H1 (cell line): ENCODE data around the gene IFI30. TPM values are rescaled to one million over a fixed set of nuclear protein-coding genes. Genes with fewer than 3 reads are reported as not detected.

Source experiments
- CTCF ChIA-PET: fragments of 300-600 bp; sonication (Branson Sonifier 250); formaldehyde crosslinking; loops from one replicate; lab custom pipeline; 2021; ENCODE audit not compliant: partially characterized antibody; lab: Charles Lee
- POLR2A ChIA-PET: fragments of 300-600 bp; sonication (Branson Sonifier 250); formaldehyde crosslinking; loops from one replicate; lab custom pipeline; 2021; ENCODE audit warnings: inconsistent platforms; ENCODE audit not compliant: partially characterized antibody; lab: Charles Lee
- DNase-seq, 2 experiments: peaks; one replicate each; pipeline versions ENCODE4 v3.0.0 to v3.0.0-alpha.2; 2010 to 2022; ENCODE audit warnings: low spot score in 2 of 2, low read depth in 1 of 2, mixed read lengths in 1 of 2
- FAIRE-seq: peaks from 2 replicates; lab custom pipeline; 2011; peaks lifted over from hg19 to GRCh38; lab: Jason Lieb, UNC
- H2AFZ ChIP-seq: 2 replicates; pipeline ENCODE4 v1.8.1; 2012; ENCODE audit warnings: low read length, inconsistent platforms
- H2AK5ac ChIP-seq: 2 replicates; pipeline ENCODE4 v1.6.1; 2013; ENCODE audit warnings: low read depth, low read length
- H2BK120ac ChIP-seq: replicated peaks from 2 replicates; pipeline ENCODE3; 2013; ENCODE audit warnings: low read depth, low read length, inconsistent platforms
- H2BK12ac ChIP-seq: 2 replicates; pipeline ENCODE4 v1.6.1; 2013; ENCODE audit warnings: low read depth, low read length
- H2BK15ac ChIP-seq: 2 replicates; pipeline ENCODE4 v1.6.1; 2013; ENCODE audit warnings: low read length
- H2BK20ac ChIP-seq: 2 replicates; pipeline ENCODE4 v1.6.1; 2013; ENCODE audit warnings: low read length
- H2BK5ac ChIP-seq: 2 replicates; pipeline ENCODE4 v1.6.1; 2013; ENCODE audit warnings: low read depth, low read length
- H3K14ac ChIP-seq: 2 replicates; pipeline ENCODE4 v1.6.1; 2013; ENCODE audit warnings: inconsistent platforms; ENCODE audit not compliant: insufficient read length
- H3K18ac ChIP-seq: 2 replicates; pipeline ENCODE4 v1.6.1; 2013; ENCODE audit warnings: low read length; ENCODE audit errors: extremely low read depth
- H3K23ac ChIP-seq: 2 replicates; pipeline ENCODE4 v1.6.1; 2013; ENCODE audit warnings: inconsistent platforms; ENCODE audit not compliant: insufficient read length
- H3K23me2 ChIP-seq: 2 replicates; pipeline ENCODE4 v1.6.1; 2013; ENCODE audit warnings: low read depth, low read length
- H3K27ac ChIP-seq: 2 replicates; pipeline ENCODE4 v1.6.1; 2011; ENCODE audit warnings: low read depth, low read length, inconsistent platforms
- H3K27me3 ChIP-seq, 4 experiments: replicated peaks in 1 of 4; 1 replicate in 1 of 4; 2 replicates in 3 of 4; pipeline versions ENCODE4 v1.6.1 to v1.8.1; 2011 to 2013; ENCODE audit warnings: low read length in 3 of 4, mild to moderate bottlenecking in 3 of 4, inconsistent platforms in 2 of 4, mixed read lengths in 2 of 4, moderate library complexity in 1 of 4; ENCODE audit not compliant: control insufficient read depth in 3 of 4, insufficient read depth in 3 of 4; ENCODE audit errors: extremely low read depth in 1 of 4
- H3K36me3 ChIP-seq, 4 experiments: 2 replicates each; pipeline versions ENCODE4 v1.6.1 to v1.8.1; 2011 to 2013; ENCODE audit warnings: mild to moderate bottlenecking in 4 of 4, low read length in 3 of 4, moderate library complexity in 2 of 4, control low read depth in 1 of 4, inconsistent platforms in 1 of 4; ENCODE audit not compliant: insufficient read depth in 4 of 4, control insufficient read depth in 2 of 4
- H3K4ac ChIP-seq: replicated peaks from 2 replicates; pipeline ENCODE3; 2013; ENCODE audit warnings: low read length, low read depth, mixed read lengths, inconsistent platforms; ENCODE audit not compliant: insufficient read length
- H3K4me1 ChIP-seq, 4 experiments: replicated peaks in 1 of 4; 1 replicate in 1 of 4; 2 replicates in 3 of 4; pipeline versions ENCODE4 v1.6.1 to v1.8.1; 2011 to 2013; ENCODE audit warnings: low read length in 3 of 4, inconsistent platforms in 2 of 4, mixed read lengths in 1 of 4; ENCODE audit not compliant: insufficient read depth in 4 of 4, control insufficient read depth in 3 of 4
- H3K4me2 ChIP-seq, 2 experiments: 2 replicates each; pipeline versions ENCODE4 v1.6.1 to v1.8.1; 2011 to 2013; ENCODE audit warnings: low read depth in 2 of 2, low read length in 2 of 2, control low read depth in 1 of 2, inconsistent platforms in 1 of 2, mild to moderate bottlenecking in 1 of 2; ENCODE audit not compliant: insufficient read depth in 1 of 2
- H3K4me3 ChIP-seq, 4 experiments: fragments of 200-600, 300-600 bp in 1 of 4; sonication (generic), shearing (Covaris generic), sonication (Bioruptor Twin) in 1 of 4; 2 replicates each; pipeline versions ENCODE4 v1.5.1 to v1.8.1; 2011 to 2016; ENCODE audit warnings: low read length in 4 of 4, low read depth in 3 of 4, control low read depth in 2 of 4, inconsistent platforms in 2 of 4, mild to moderate bottlenecking in 2 of 4, mixed read lengths in 1 of 4, moderate library complexity in 1 of 4; ENCODE audit not compliant: insufficient read depth in 2 of 4; ENCODE audit errors: extremely low read depth in 1 of 4
- H3K56ac ChIP-seq: replicated peaks from 2 replicates; pipeline ENCODE3; 2013; ENCODE audit warnings: low read depth, mild to moderate bottlenecking, mixed read lengths, low read length, inconsistent platforms; ENCODE audit not compliant: insufficient read length
- H3K79me1 ChIP-seq: 2 replicates; pipeline ENCODE4 v1.6.1; 2013; ENCODE audit warnings: low read depth, low read length, control low read depth
- H3K79me2 ChIP-seq, 2 experiments: 2 replicates each; pipeline versions ENCODE4 v1.6.1 to v1.8.1; 2012 to 2013; ENCODE audit warnings: low read length in 2 of 2, mild to moderate bottlenecking in 2 of 2, inconsistent platforms in 1 of 2; ENCODE audit not compliant: insufficient read depth in 2 of 2, control insufficient read depth in 1 of 2
- H3K9ac ChIP-seq, 4 experiments: replicated peaks in 1 of 4; 1 replicate in 1 of 4; 2 replicates in 3 of 4; pipeline versions ENCODE4 v1.6.1 to v1.8.1; 2011 to 2013; ENCODE audit warnings: low read depth in 3 of 4, low read length in 3 of 4, control low read depth in 2 of 4, mild to moderate bottlenecking in 2 of 4, moderate library complexity in 2 of 4, inconsistent platforms in 1 of 4; ENCODE audit errors: extremely low read depth in 1 of 4
- H3K9me3 ChIP-seq, 2 experiments: 2 replicates each; pipeline versions ENCODE4 v1.6.1 to v1.8.1; 2012 to 2013; ENCODE audit warnings: mild to moderate bottlenecking in 2 of 2, moderate library complexity in 2 of 2, control low read depth in 1 of 2, inconsistent platforms in 1 of 2, low read depth in 1 of 2, low read length in 1 of 2, mixed read lengths in 1 of 2; ENCODE audit not compliant: insufficient read depth in 2 of 2
- H4K20me1 ChIP-seq, 2 experiments: replicated peaks in 1 of 2; 2 replicates each; pipeline versions ENCODE3 to v1.8.1; 2011 to 2013; ENCODE audit warnings: inconsistent platforms in 2 of 2, low read length in 2 of 2, mild to moderate bottlenecking in 1 of 2; ENCODE audit not compliant: insufficient read depth in 2 of 2, control insufficient read depth in 1 of 2
- H4K5ac ChIP-seq: 2 replicates; pipeline ENCODE4 v1.6.1; 2013; ENCODE audit warnings: low read length, low read depth, mixed read lengths, inconsistent platforms; ENCODE audit not compliant: insufficient read length
- H4K8ac ChIP-seq: 2 replicates; pipeline ENCODE4 v1.8.0; 2013; ENCODE audit warnings: mild to moderate bottlenecking, moderate library complexity, low read length, inconsistent platforms; ENCODE audit not compliant: insufficient read depth; ENCODE audit errors: extremely low read depth
- H4K91ac ChIP-seq: replicated peaks from 2 replicates; pipeline ENCODE3; 2013; ENCODE audit warnings: low read length, mixed read lengths, inconsistent platforms; ENCODE audit not compliant: insufficient read length
- CREB1 ChIP-seq: IDR thresholded peaks from 2 replicates; pipeline ENCODE4 v1.6.1; 2012; ENCODE audit warnings: inconsistent platforms
- EZH2 ChIP-seq: fragments of 200-600 bp; sonication (generic); IDR thresholded peaks from 2 replicates; pipeline ENCODE4 v1.7.1; 2012; ENCODE audit warnings: low read depth, mild to moderate bottlenecking, moderate library complexity, low read length, inconsistent platforms; ENCODE audit not compliant: severe bottlenecking
- FOSL1 ChIP-seq: IDR thresholded peaks from 2 replicates; pipeline ENCODE4 v1.6.1; 2011; ENCODE audit warnings: mild to moderate bottlenecking, low read depth, low read length, moderate library complexity; ENCODE audit not compliant: insufficient read depth
- GABPA ChIP-seq: IDR thresholded peaks from 2 replicates; pipeline ENCODE4 v1.6.1; 2011; ENCODE audit warnings: mild to moderate bottlenecking, low read length, moderate library complexity, borderline replicate concordance; ENCODE audit not compliant: insufficient read depth
- HDAC2 ChIP-seq, 2 experiments: fragments of 300-600 bp in 1 of 2; sonication (generic) in 1 of 2; IDR thresholded peaks; 2 replicates each; pipeline ENCODE4 v1.6.1; 2011 to 2012; ENCODE audit warnings: low read depth in 2 of 2, low read length in 2 of 2, mild to moderate bottlenecking in 2 of 2, moderate library complexity in 2 of 2, borderline replicate concordance in 1 of 2, inconsistent platforms in 1 of 2
- JUN ChIP-seq: IDR thresholded peaks from 2 replicates; pipeline ENCODE4 v1.6.1; 2011; ENCODE audit warnings: low read depth, mild to moderate bottlenecking, improper control_type of control experiment, low read length
- JUND ChIP-seq: IDR thresholded peaks from 2 replicates; pipeline ENCODE4 v1.6.1; 2011; ENCODE audit warnings: mild to moderate bottlenecking, improper control_type of control experiment, low read length
- SP1 ChIP-seq: IDR thresholded peaks from 2 replicates; pipeline ENCODE4 v1.6.1; 2011; ENCODE audit warnings: low read depth, low read length
- SP4 ChIP-seq: IDR thresholded peaks from 2 replicates; pipeline ENCODE4 v1.6.1; 2012; ENCODE audit warnings: low read length, inconsistent platforms
- SRF ChIP-seq: IDR thresholded peaks from 2 replicates; pipeline ENCODE4 v1.6.1; 2011; ENCODE audit warnings: mild to moderate bottlenecking, low read depth, low read length, moderate library complexity
- TAF1 ChIP-seq: IDR thresholded peaks from 2 replicates; pipeline ENCODE4 v1.6.1; 2011; ENCODE audit warnings: mild to moderate bottlenecking, low read depth, low read length
- TAF7 ChIP-seq: optimal IDR thresholded peaks from 2 replicates; pipeline ENCODE3; 2011; ENCODE audit warnings: low read depth, mild to moderate bottlenecking, inconsistent platforms, low read length, moderate library complexity, borderline replicate concordance
- WGBS, 2 experiments: shearing (Covaris generic) in 1 of 2; methylation state at CpG; one replicate each; pipeline versions ENCODE4 v1.1.6 to v1.1.7; 2013 to 2015; ENCODE audit warnings: low lambda C conversion rate in 2 of 2, mixed read lengths in 2 of 2, inconsistent platforms in 1 of 2, low coverage in 1 of 2, missing lambda C conversion rate in 1 of 2; ENCODE audit not compliant: insufficient replicate concordance in 2 of 2, insufficient coverage in 1 of 2, insufficient read length in 1 of 2; ENCODE audit errors: extremely low coverage in 1 of 2, missing lambda C conversion rate in 1 of 2; 5-methylcytosine and 5-hydroxymethylcytosine counted together
- polyA plus RNA-seq, 7 experiments: library from polyadenylated mRNA; depleted of rRNA in 3 of 7; stranded (reverse) in 5 of 7; unstranded in 2 of 7; fragments of >200 nt in 5 of 7; fragments of 200-250 nt in 2 of 7; gene quantifications; 1 replicate in 5 of 7; 2 replicates in 1 of 7; 4 replicates in 1 of 7; pipeline versions ENCODE4 v1.2.1 to v1.2.3, GENCODE V29; 2011 to 2013; ENCODE audit warnings: missing spikeins in 2 of 7, mixed read lengths in 2 of 7
- total RNA-seq: library from RNA; stranded (reverse); fragmentation: NEBNext Ultra II Directional; extraction: Animal tissue kit (Norgen Biotek cat#: 25700); gene quantifications from 2 replicates; pipeline ENCODE4 v1.2.1, GENCODE V29; 2021
- TF ChIP-seq, protein P1 (sequence below): IDR thresholded peaks from 2 replicates; pipeline ENCODE4 v1.6.1; 2012; ENCODE audit warnings: low read length, inconsistent platforms

IFI30 gene
- total and polyA plus RNA-seq, 2 of the 8 experiments (the other 6 are each of a cell fraction or from before 2014, with no cell fraction given), result 28.9 to 62.4 TPM

DNA sequence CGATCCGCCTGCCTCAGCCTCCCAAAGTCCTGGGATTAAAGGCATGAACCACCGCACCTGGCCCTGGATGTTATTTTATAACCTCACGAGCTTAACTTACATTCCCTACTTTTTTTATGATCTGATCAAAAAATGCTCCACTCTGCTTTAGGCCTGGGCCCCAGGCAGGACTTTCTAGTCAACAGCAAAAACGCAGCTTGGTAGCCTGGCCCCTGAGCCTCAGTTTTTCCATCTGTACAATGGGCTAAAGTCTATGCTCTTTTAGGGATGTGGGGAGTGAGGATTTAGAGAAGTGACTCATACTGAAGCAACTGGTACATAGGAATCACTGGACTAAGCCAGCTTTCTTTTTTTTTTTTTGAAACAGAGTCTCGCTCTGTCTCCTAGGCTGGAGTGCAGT, 32.6 kb upstream of the IFI30 start:
- POLR2A ChIA-PET, result interaction anchor here (0.9 to 1.4 kb wide), 2 partner anchors 9 to 21 kb away, joined by 3 read pairs; no protein-coding TSS in a partner anchor
- Histone ChIP-seq H3K79me1 (no peaks in the 10 kb centered on the region), H2AK5ac (no peak overlapping the region), H2BK20ac (no peak overlapping the region), H4K5ac (no peak overlapping the region), H3K79me2 (no peaks in the 10 kb centered on the region), H3K9me3 (no peaks in the 10 kb centered on the region), H4K20me1 (peaks cover 0 to 1% of the 10 kb centered on the region in 2 experiments), H2BK15ac (no peak overlapping the region), H3K23ac (no peak overlapping the region), H3K56ac (no peak overlapping the region), H3K27ac (no peak overlapping the region), H4K91ac (no peak overlapping the region), H2AFZ (no peak overlapping the region), H3K4me3 (no peak overlapping the region), H2BK5ac (no peak overlapping the region), H2BK120ac (no peak overlapping the region), H3K4me1 (no peaks in the 10 kb centered on the region), H3K9ac (no peak overlapping the region), H2BK12ac (no peak overlapping the region), H4K8ac (no peak overlapping the region), H3K14ac (no peak overlapping the region), H3K36me3 (peaks cover 2 to 26% (median 18%) of the 10 kb centered on the region in 4 experiments; a peak in 6 of 8 replicates), H3K4me2 (no peak overlapping the region), H3K18ac (no peak overlapping the region), H3K4ac (no peak overlapping the region), H3K27me3 (no peaks in the 10 kb centered on the region), H3K23me2 (no peaks in the 10 kb centered on the region)
- WGBS, 2 experiments, result 96% methylated on average over 5 of the region's 6 CpGs; no CpG with 5 or more reads in 1 of the 2 experiments
- TF ChIP-seq SP4 (no peak), SP1 (no peak), FOSL1 (no peak), SRF (no peak), TAF7 (no peak), JUN (no peak), CREB1 (no peak), EZH2 (no peak), JUND (no peak), GABPA (no peak), TAF1 (no peak), HDAC2 (IDR thresholded peaks at IDR 0.05; ENCODE audit: borderline replicate concordance in 1 of 2, low read depth in 2 of 2, low read length in 2 of 2) (no peak)
- TF ChIP-seq, protein P1, sequence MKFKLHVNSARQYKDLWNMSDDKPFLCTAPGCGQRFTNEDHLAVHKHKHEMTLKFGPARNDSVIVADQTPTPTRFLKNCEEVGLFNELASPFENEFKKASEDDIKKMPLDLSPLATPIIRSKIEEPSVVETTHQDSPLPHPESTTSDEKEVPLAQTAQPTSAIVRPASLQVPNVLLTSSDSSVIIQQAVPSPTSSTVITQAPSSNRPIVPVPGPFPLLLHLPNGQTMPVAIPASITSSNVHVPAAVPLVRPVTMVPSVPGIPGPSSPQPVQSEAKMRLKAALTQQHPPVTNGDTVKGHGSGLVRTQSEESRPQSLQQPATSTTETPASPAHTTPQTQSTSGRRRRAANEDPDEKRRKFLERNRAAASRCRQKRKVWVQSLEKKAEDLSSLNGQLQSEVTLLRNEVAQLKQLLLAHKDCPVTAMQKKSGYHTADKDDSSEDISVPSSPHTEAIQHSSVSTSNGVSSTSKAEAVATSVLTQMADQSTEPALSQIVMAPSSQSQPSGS, result no peak
- DNase-seq (no peak), FAIRE-seq (no peak)
- CTCF ChIA-PET, result interaction anchor here (0.6 to 1.2 kb wide), 2 partner anchors 28 to 29 kb away, joined by 3 to 5 read pairs; no protein-coding TSS in a partner anchor
